ENCODE results near the gene HHEX.

GRCh38 chr10:92692697-92693533 is 3.2 kb downstream of the HHEX start:
- TF ChIP-seq CTCF (optimal IDR thresholded peaks at IDR 0.05 in 1 of 3, IDR thresholded peaks at IDR 0.05 in 1 of 3, conservative IDR thresholded peaks at IDR 0.05 in 1 of 3; ENCODE audit: extremely low read depth in 1 of 3, insufficient read depth in 2 of 3, low read length in 3 of 3) = no peak
- TF ChIP-seq EZH2 (IDR thresholded peaks at IDR 0.05; ENCODE audit: low read length) = no peak
